Measurements from ENCODE around the gene SCN2B.

Gene SCN2B

GRCh38 chr11:118207079-118207478 lies 30.6 kb upstream of the SCN2B start:
- WGBS (ENCODE audit: insufficient coverage, insufficient read length), result no CpG with 5 or more reads among the region's 2 CpGs
- DNase-seq (ENCODE audit: low read depth, low spot score), result no peak
- no peak overlapping the region for H3K27ac ChIP-seq (ENCODE audit: low read length)
- H3K36me3 ChIP-seq (ENCODE audit: control insufficient read depth, insufficient read depth, low read length), result no peaks in the 10 kb centered on the region
- peaks cover 3% of the 10 kb centered on the region; the same call in 1 of the 2 replicates for H3K4me1 ChIP-seq (ENCODE audit: control insufficient read depth, insufficient read depth, low read length)
- no peak overlapping the region for H3K4me3 ChIP-seq (ENCODE audit: low read length)
- H3K9me3 ChIP-seq (ENCODE audit: control insufficient read depth, insufficient read depth, low read length), result no peaks in the 10 kb centered on the region
- H3K27me3 ChIP-seq (ENCODE audit: control insufficient read depth, insufficient read depth, low read length), result no peaks in the 10 kb centered on the region

GRCh38 chr11:118206391-118207031 lies 30.1 kb upstream of the SCN2B start:
- H3K36me3 ChIP-seq (ENCODE audit: control insufficient read depth, insufficient read depth, low read length), result no peaks in the 10 kb centered on the region
- WGBS (ENCODE audit: insufficient coverage, insufficient read length), result no CpG with 5 or more reads among the region's 1 CpG
- DNase-seq (ENCODE audit: low read depth, low spot score), result no peak
- H3K9me3 ChIP-seq (ENCODE audit: control insufficient read depth, insufficient read depth, low read length), result no peaks in the 10 kb centered on the region
- no peak overlapping the region for H3K4me3 ChIP-seq (ENCODE audit: low read length)
- H3K27me3 ChIP-seq (ENCODE audit: control insufficient read depth, insufficient read depth, low read length), result no peaks in the 10 kb centered on the region
- H3K27ac ChIP-seq (ENCODE audit: low read length), result no peak overlapping the region
- H3K4me1 ChIP-seq (ENCODE audit: control insufficient read depth, insufficient read depth, low read length), result no peaks in the 10 kb centered on the region

- no CpG with 5 or more reads among the region's 9 CpGs for WGBS (ENCODE audit: insufficient coverage, insufficient read length)
- Histone ChIP-seq H3K4me3 (ENCODE audit: low read length) (no peak overlapping the region), H3K27me3 (ENCODE audit: control insufficient read depth, insufficient read depth, low read length) (no peaks in the 10 kb centered on the region), H3K9me3 (ENCODE audit: control insufficient read depth, insufficient read depth, low read length) (no peaks in the 10 kb centered on the region), H3K27ac (ENCODE audit: low read length) (no peak overlapping the region), H3K4me1 (ENCODE audit: control insufficient read depth, insufficient read depth, low read length) (no peaks in the 10 kb centered on the region), H3K36me3 (ENCODE audit: control insufficient read depth, insufficient read depth, low read length) (no peaks in the 10 kb centered on the region)
- no peak for DNase-seq (ENCODE audit: low read depth, low spot score)
Measured at GRCh38 chr11:118205606-118206378, 29.4 kb upstream of the SCN2B start.

GRCh38 chr11:118202599-118203422 lies 26.4 kb upstream of the SCN2B start:
- Histone ChIP-seq H3K27ac (ENCODE audit: low read length) (no peak overlapping the region), H3K27me3 (ENCODE audit: control insufficient read depth, insufficient read depth, low read length) (no peaks in the 10 kb centered on the region), H3K4me3 (ENCODE audit: low read length) (no peak overlapping the region), H3K9me3 (ENCODE audit: control insufficient read depth, insufficient read depth, low read length) (no peaks in the 10 kb centered on the region), H3K4me1 (ENCODE audit: control insufficient read depth, insufficient read depth, low read length) (no peaks in the 10 kb centered on the region), H3K36me3 (ENCODE audit: control insufficient read depth, insufficient read depth, low read length) (no peaks in the 10 kb centered on the region)
- WGBS (ENCODE audit: insufficient coverage, insufficient read length), result no CpG with 5 or more reads among the region's 7 CpGs
- no peak for DNase-seq (ENCODE audit: low read depth, low spot score)

- no peaks in the 10 kb centered on the region for H3K4me1 ChIP-seq (ENCODE audit: control insufficient read depth, insufficient read depth, low read length)
- H3K4me3 ChIP-seq (ENCODE audit: low read length), result no peak overlapping the region
- no peak for DNase-seq (ENCODE audit: low read depth, low spot score)
- no peaks in the 10 kb centered on the region for H3K9me3 ChIP-seq (ENCODE audit: control insufficient read depth, insufficient read depth, low read length)
- WGBS (ENCODE audit: insufficient coverage, insufficient read length), result no CpG with 5 or more reads among the region's 2 CpGs
- no peaks in the 10 kb centered on the region for H3K36me3 ChIP-seq (ENCODE audit: control insufficient read depth, insufficient read depth, low read length)
- no peak overlapping the region for H3K27ac ChIP-seq (ENCODE audit: low read length)
- no peaks in the 10 kb centered on the region for H3K27me3 ChIP-seq (ENCODE audit: control insufficient read depth, insufficient read depth, low read length)
Measured at GRCh38 chr11:118201966-118202365, 25.5 kb upstream of the SCN2B start.

- WGBS (ENCODE audit: insufficient coverage, insufficient read length), result no CpG with 5 or more reads among the region's 9 CpGs
- no peak overlapping the region for H3K4me3 ChIP-seq (ENCODE audit: low read length)
- H3K9me3 ChIP-seq (ENCODE audit: control insufficient read depth, insufficient read depth, low read length), result no peaks in the 10 kb centered on the region
- H3K27me3 ChIP-seq (ENCODE audit: control insufficient read depth, insufficient read depth, low read length), result no peaks in the 10 kb centered on the region
- no peak for DNase-seq (ENCODE audit: low read depth, low spot score)
- H3K36me3 ChIP-seq (ENCODE audit: control insufficient read depth, insufficient read depth, low read length), result no peaks in the 10 kb centered on the region
- H3K27ac ChIP-seq (ENCODE audit: low read length), result no peak overlapping the region
- no peaks in the 10 kb centered on the region for H3K4me1 ChIP-seq (ENCODE audit: control insufficient read depth, insufficient read depth, low read length)
Measured at GRCh38 chr11:118200901-118201680, 24.7 kb upstream of the SCN2B start.

- no CpG with 5 or more reads among the region's 5 CpGs for WGBS (ENCODE audit: insufficient coverage, insufficient read length)
- no peak overlapping the region for H3K27ac ChIP-seq (ENCODE audit: low read length)
- H3K4me3 ChIP-seq (ENCODE audit: low read length), result no peak overlapping the region
- no peaks in the 10 kb centered on the region for H3K4me1 ChIP-seq (ENCODE audit: control insufficient read depth, insufficient read depth, low read length)
- no peaks in the 10 kb centered on the region for H3K9me3 ChIP-seq (ENCODE audit: control insufficient read depth, insufficient read depth, low read length)
- no peaks in the 10 kb centered on the region for H3K36me3 ChIP-seq (ENCODE audit: control insufficient read depth, insufficient read depth, low read length)
- H3K27me3 ChIP-seq (ENCODE audit: control insufficient read depth, insufficient read depth, low read length), result no peaks in the 10 kb centered on the region
- no peak for DNase-seq (ENCODE audit: low read depth, low spot score)
Measured at GRCh38 chr11:118200497-118200896, 24.1 kb upstream of the SCN2B start.

- Histone ChIP-seq H3K27ac (ENCODE audit: low read length) (no peak overlapping the region), H3K36me3 (ENCODE audit: control insufficient read depth, insufficient read depth, low read length) (no peaks in the 10 kb centered on the region), H3K27me3 (ENCODE audit: control insufficient read depth, insufficient read depth, low read length) (no peaks in the 10 kb centered on the region), H3K4me1 (ENCODE audit: control insufficient read depth, insufficient read depth, low read length) (peaks cover 1% of the 10 kb centered on the region; the same call in 1 of the 2 replicates), H3K4me3 (ENCODE audit: low read length) (no peak overlapping the region), H3K9me3 (ENCODE audit: control insufficient read depth, insufficient read depth, low read length) (no peaks in the 10 kb centered on the region)
- no CpG with 5 or more reads among the region's 6 CpGs for WGBS (ENCODE audit: insufficient coverage, insufficient read length)
- DNase-seq (ENCODE audit: low read depth, low spot score), result no peak
Measured at GRCh38 chr11:118199135-118199534, 22.7 kb upstream of the SCN2B start.

- no peaks in the 10 kb centered on the region for H3K27me3 ChIP-seq (ENCODE audit: control insufficient read depth, insufficient read depth, low read length)
- peaks cover 1% of the 10 kb centered on the region; the same call in 1 of the 2 replicates for H3K4me1 ChIP-seq (ENCODE audit: control insufficient read depth, insufficient read depth, low read length)
- H3K9me3 ChIP-seq (ENCODE audit: control insufficient read depth, insufficient read depth, low read length), result no peaks in the 10 kb centered on the region
- no CpG with 5 or more reads among the region's 9 CpGs for WGBS (ENCODE audit: insufficient coverage, insufficient read length)
- DNase-seq (ENCODE audit: low read depth, low spot score), result no peak
- no peaks in the 10 kb centered on the region for H3K36me3 ChIP-seq (ENCODE audit: control insufficient read depth, insufficient read depth, low read length)
- no peak overlapping the region for H3K27ac ChIP-seq (ENCODE audit: low read length)
- no peak overlapping the region for H3K4me3 ChIP-seq (ENCODE audit: low read length)
Measured at GRCh38 chr11:118198370-118198769, 21.9 kb upstream of the SCN2B start.
